Memory B cell (primary cell): ENCODE measurements around the gene SLC37A4.
A peak's percentile ranks its signal among the peaks of the same experiment; 100 is the strongest.

Experiments used
- ATAC-seq: fragments of 150-1000 bp; cut with Tn5 transposase; 2 replicates; pipeline ENCODE4 v1.10.0; 2021; ENCODE audit warnings: low read depth, mild to moderate bottlenecking, moderate library complexity
- DNase-seq, 2 donors: peaks; one replicate each; pipeline ENCODE4 v3.0.0; 2022; ENCODE audit warnings: low spot score in 2 of 2
- H3K27ac Mint-ChIP-seq: one replicate; pipeline ENCODE4 v1.8.0; 2022; ENCODE audit warnings: mild to moderate bottlenecking, moderate library complexity, mixed read lengths
- H3K27me3 Mint-ChIP-seq: one replicate; pipeline ENCODE4 v1.8.0; 2022; ENCODE audit warnings: mixed read lengths
- H3K36me3 Mint-ChIP-seq: one replicate; pipeline ENCODE4 v1.8.0; 2022; ENCODE audit warnings: mild to moderate bottlenecking, mixed read lengths
- H3K4me1 Mint-ChIP-seq: one replicate; pipeline ENCODE4 v1.8.0; 2022; ENCODE audit warnings: mixed read lengths
- H3K4me3 Mint-ChIP-seq: one replicate; pipeline ENCODE4 v1.8.0; 2022; ENCODE audit warnings: mild to moderate bottlenecking, moderate library complexity, mixed read lengths
- H3K9me3 Mint-ChIP-seq: one replicate; pipeline ENCODE4 v1.8.0; 2022; ENCODE audit warnings: mixed read lengths

The SLC37A4 gene

GRCh38 chr11:119030029-119030328, 698 bp downstream of the SLC37A4 start:
- DNase-seq (no peak), ATAC-seq (no peak)
- no peaks in the 10 kb centered on the region for H3K27me3 Mint-ChIP-seq
- peak overlapping the region; percentile 85 for H3K4me3 Mint-ChIP-seq
- peak overlapping the region; percentile 14 for H3K27ac Mint-ChIP-seq
- peaks cover 17% of the 10 kb centered on the region for H3K4me1 Mint-ChIP-seq
- H3K9me3 Mint-ChIP-seq, result no peaks in the 10 kb centered on the region
- peaks cover 11% of the 10 kb centered on the region for H3K36me3 Mint-ChIP-seq

DNA sequence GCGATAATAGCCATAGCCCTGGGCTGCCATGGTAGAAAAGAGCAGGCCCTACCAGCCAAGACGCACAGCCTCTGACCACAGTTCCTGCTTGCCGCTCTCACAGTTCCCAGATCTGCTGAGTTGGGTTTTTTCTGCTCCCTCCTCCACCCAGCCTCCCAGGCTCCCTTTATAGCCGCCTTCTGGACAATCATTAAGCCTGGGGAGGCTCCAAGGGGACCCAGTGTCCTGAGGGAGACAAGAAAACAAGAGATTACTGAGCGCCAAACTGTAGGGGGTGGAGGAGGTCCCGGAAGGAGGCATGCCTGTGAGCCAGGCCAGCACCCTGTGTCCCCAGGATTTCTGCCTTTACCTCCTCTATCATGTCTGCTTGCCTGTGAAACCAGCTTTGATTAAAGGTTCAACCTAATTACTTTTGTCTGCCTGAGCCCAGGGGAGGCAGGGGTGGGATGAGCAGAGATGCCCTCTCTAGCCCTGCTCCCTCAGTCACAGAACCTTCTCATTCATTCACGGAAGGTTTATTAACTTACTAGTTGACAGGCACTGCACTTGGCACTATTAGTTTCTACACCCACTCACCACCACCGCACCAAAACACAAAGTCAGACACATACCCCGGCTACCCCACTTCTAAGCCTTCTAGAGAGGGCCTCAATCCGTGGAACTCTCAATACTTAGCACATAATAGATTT, 1.2 kb downstream of the SLC37A4 start:
- Mint-ChIP-seq H3K4me3 (peak overlapping the region; percentile 85), H3K36me3 (peaks cover 14% of the 10 kb centered on the region), H3K27me3 (no peaks in the 10 kb centered on the region), H3K4me1 (peaks cover 17% of the 10 kb centered on the region), H3K27ac (peak overlapping the region; percentile 14), H3K9me3 (no peaks in the 10 kb centered on the region)
- ATAC-seq (no peak), DNase-seq (no peak)

DNA sequence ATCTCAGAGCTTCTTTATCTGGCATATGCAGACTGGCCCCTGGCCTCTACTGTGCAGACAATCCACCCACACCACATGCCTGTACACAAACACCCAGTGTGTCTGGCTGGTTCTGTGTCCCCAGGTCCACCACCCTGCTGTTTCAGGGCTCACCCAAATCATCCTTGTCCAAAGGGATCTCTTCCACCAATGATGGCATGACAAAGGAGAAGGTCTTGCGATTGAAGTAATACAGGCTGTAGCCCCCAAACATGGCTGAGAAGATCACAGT, 1.7 kb downstream of the SLC37A4 start:
- Mint-ChIP-seq H3K4me1 (peaks cover 17% of the 10 kb centered on the region), H3K9me3 (no peaks in the 10 kb centered on the region), H3K27ac (no peak overlapping the region), H3K27me3 (no peaks in the 10 kb centered on the region), H3K36me3 (peaks cover 16% of the 10 kb centered on the region), H3K4me3 (peak overlapping the region; percentile 49)
- ATAC-seq, result no peak
- no peak for DNase-seq

GRCh38 chr11:119028346-119029068, 2.2 kb downstream of the SLC37A4 start:
- ATAC-seq, result no peak
- H3K4me3 Mint-ChIP-seq, result no peak overlapping the region
- peak overlapping the region; percentile 45 for H3K27ac Mint-ChIP-seq
- H3K4me1 Mint-ChIP-seq, result peaks cover 18% of the 10 kb centered on the region
- DNase-seq, result no peak
- H3K9me3 Mint-ChIP-seq, result no peaks in the 10 kb centered on the region
- H3K36me3 Mint-ChIP-seq, result peaks cover 17% of the 10 kb centered on the region
- no peaks in the 10 kb centered on the region for H3K27me3 Mint-ChIP-seq

DNA sequence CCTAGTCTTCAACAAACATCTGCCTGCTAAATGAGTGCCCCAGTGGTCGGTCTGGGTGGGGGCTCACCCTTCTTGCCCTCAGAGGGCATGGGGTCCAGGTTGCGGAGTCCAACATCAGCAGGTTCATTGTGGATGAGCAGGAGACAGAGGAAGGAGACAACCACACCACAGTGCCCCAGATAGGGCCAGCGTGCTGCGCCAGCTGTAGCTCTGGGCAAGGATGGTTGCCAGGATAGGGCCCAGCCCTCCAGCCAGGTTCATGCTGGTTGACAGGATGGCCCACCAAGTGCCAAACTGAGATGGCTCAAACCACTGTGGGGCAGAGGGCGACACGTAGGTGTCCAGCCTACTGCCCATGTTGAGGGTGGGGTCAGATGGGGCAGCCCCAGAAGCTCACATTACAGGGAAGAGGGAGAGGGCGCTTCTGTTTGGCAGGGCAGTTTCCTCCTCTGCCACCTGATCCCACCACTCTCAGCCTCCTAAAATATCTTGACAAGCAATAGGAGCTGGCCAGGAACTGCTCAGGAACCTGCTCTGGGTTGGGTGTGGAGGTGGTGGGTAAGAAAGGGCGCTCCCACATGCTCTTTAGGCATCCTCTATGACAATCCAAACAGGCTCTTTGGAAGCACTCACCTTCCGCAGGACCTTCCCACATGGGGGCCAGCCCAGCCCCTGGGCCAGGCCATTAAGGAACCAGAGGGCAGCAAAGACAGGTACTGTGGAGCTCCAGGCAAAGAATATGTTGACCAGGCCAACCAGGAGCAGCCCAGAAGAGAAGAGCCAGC, 2.9 kb downstream of the SLC37A4 start:
- no peak overlapping the region for H3K4me3 Mint-ChIP-seq

GRCh38 chr11:119026970-119027369, 3.7 kb downstream of the SLC37A4 start:
- Mint-ChIP-seq H3K27ac (no peak overlapping the region), H3K4me1 (peaks cover 20% of the 10 kb centered on the region), H3K27me3 (no peaks in the 10 kb centered on the region), H3K9me3 (no peaks in the 10 kb centered on the region), H3K4me3 (no peak overlapping the region), H3K36me3 (peaks cover 21% of the 10 kb centered on the region)
- ATAC-seq (no peak), DNase-seq (no peak)

More for the DNA sequence above, 2.9 kb downstream of the SLC37A4 start:
- H3K27ac Mint-ChIP-seq, result no peak overlapping the region
- DNase-seq (no peak), ATAC-seq (no peak)
- no peaks in the 10 kb centered on the region for H3K9me3 Mint-ChIP-seq
- H3K4me1 Mint-ChIP-seq, result peaks cover 20% of the 10 kb centered on the region
- no peaks in the 10 kb centered on the region for H3K27me3 Mint-ChIP-seq
- H3K36me3 Mint-ChIP-seq, result peaks cover 21% of the 10 kb centered on the region

DNA sequence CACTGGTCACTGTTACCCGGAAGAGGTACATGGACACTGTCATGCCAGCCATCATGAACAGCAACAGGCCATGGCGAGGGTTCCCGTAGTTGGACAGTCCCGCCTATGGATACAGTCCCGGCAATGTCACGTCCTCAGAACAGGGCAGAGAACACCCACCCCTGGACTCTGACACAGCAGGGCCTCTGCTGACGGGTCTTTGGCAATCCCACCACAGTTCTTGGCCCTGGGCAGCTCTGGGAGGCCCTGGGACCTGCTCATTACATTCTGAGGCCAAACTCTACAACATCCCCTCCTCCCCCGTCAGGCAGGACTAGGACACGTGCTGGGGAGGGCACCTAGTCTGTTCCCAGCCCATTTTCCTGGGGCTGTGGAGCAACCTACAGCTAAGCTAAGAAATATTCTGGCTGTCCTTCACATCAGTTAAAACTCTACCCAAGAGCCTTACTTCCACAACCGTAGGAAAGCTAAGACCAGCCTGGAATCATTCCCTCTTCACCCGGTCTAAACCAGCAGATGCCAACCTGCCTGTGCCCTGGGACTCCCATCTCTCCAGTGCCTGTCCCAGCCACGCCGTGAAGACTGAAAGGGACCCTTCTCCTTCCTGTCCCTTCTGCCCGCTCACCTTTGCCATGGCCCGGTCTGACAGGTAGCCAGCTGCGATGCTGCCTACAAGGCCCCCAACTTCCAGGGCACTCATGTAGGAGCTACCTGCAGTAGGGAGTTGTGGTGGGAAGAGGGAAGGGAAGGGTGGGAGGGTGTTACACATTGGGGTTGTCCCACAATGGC, 4.5 kb downstream of the SLC37A4 start:
- no peaks in the 10 kb centered on the region for H3K9me3 Mint-ChIP-seq
- peak overlapping the region; percentile 60 for H3K27ac Mint-ChIP-seq
- peaks cover 23% of the 10 kb centered on the region for H3K36me3 Mint-ChIP-seq
- no peak overlapping the region for H3K4me3 Mint-ChIP-seq
- H3K4me1 Mint-ChIP-seq, result peaks cover 20% of the 10 kb centered on the region
- no peak for ATAC-seq
- no peak for DNase-seq
- no peaks in the 10 kb centered on the region for H3K27me3 Mint-ChIP-seq

GRCh38 chr11:119025541-119025940, 5.1 kb downstream of the SLC37A4 start:
- Mint-ChIP-seq H3K27ac (peak overlapping the region; percentile 60), H3K4me1 (peaks cover 20% of the 10 kb centered on the region), H3K9me3 (no peaks in the 10 kb centered on the region), H3K27me3 (no peaks in the 10 kb centered on the region), H3K36me3 (peaks cover 23% of the 10 kb centered on the region), H3K4me3 (no peak overlapping the region)
- ATAC-seq (no peak), DNase-seq (no peak)

DNA sequence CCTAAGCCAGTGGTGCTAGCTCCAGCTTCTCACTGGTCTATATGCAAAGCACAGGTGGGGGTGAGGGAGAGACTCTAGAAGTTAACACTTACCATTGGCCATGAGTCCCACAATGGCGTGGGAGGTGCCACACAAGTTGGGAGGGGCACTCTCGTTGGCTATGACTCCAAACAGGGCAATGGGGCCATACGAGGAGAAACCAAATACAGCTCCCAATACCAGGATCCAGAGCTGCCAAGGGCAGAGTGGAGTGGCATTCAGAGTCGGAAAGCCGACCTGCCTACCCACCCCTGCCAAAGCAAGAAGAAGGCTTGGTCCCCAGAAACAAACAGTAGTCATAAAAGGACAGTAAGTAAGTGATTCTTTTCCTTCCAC, 5.6 kb downstream of the SLC37A4 start:
- peak overlapping the region; percentile 60 for H3K27ac Mint-ChIP-seq
- H3K27me3 Mint-ChIP-seq, result no peaks in the 10 kb centered on the region
- no peaks in the 10 kb centered on the region for H3K9me3 Mint-ChIP-seq
- peaks cover 21% of the 10 kb centered on the region for H3K4me1 Mint-ChIP-seq
- DNase-seq (no peak), ATAC-seq (no peak)
- no peak overlapping the region for H3K4me3 Mint-ChIP-seq
- peaks cover 24% of the 10 kb centered on the region for H3K36me3 Mint-ChIP-seq

DNA sequence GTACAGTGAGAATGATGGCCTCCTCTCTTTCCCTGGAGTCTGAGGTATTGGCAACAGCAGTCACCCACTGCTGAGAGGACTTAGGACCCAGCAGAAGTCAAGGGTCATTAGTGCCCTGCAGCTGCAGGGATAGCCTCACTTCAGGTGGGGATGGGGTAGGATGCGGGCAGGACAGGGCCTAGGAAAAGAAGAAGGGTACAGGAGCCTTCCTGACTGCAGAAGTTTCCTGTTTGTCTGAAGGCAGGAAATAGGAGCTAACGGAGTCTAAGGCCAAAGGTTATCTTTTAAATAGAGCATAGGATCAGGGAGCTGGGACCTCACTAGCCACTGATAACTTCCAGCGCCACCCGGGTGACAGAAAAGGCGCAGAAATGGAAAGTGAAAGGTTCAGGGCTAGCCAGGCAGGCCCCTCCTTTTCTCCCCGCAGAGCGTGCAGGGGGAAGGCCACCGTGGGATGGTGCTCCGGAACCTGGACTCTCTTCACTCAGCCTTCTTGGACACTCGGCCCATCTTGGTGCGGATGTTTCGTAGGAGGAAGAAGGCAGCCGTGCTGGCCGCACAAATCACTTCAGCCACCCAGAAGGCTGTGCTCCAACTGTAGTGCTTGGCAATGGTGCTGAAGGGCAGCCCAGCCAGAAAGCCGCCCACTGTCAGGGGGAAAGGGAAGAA, 6.1 kb downstream of the SLC37A4 start:
- peaks cover 25% of the 10 kb centered on the region for H3K36me3 Mint-ChIP-seq
- H3K4me3 Mint-ChIP-seq, result no peak overlapping the region
- H3K4me1 Mint-ChIP-seq, result peaks cover 19% of the 10 kb centered on the region

GRCh38 chr11:119023741-119024140, 6.9 kb downstream of the SLC37A4 start:
- H3K36me3 Mint-ChIP-seq, result peaks cover 22% of the 10 kb centered on the region
- ATAC-seq, result no peak
- H3K4me1 Mint-ChIP-seq, result peaks cover 10% of the 10 kb centered on the region
- no peak for DNase-seq
- no peak overlapping the region for H3K4me3 Mint-ChIP-seq
- no peaks in the 10 kb centered on the region for H3K27me3 Mint-ChIP-seq
- H3K9me3 Mint-ChIP-seq, result no peaks in the 10 kb centered on the region
- H3K27ac Mint-ChIP-seq, result peak overlapping the region; percentile 3

More for the DNA sequence above, 6.1 kb downstream of the SLC37A4 start:
- ATAC-seq, result no peak
- no peaks in the 10 kb centered on the region for H3K9me3 Mint-ChIP-seq
- no peak for DNase-seq
- H3K27me3 Mint-ChIP-seq, result no peaks in the 10 kb centered on the region
- peak overlapping the region; percentile 60 for H3K27ac Mint-ChIP-seq

DNA sequence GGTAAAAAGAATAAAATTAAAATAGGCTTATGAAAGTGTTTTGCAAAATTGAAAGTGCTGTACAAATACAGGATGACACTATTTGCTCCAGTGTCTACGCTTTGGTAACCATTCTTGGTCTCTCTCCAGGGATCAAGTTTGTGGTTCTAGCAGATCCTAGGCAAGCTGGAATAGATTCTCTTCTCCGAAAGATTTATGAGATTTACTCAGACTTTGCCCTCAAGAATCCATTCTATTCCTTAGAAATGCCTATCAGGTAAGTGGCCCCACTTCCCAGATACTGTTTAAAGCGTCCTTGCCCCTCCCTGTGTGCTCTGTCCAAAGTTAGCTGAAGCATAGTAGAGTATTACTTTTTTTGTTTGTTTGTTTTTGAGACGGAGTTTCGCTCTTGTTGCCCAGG, 9.0 kb downstream of the SLC37A4 start:
- no peaks in the 10 kb centered on the region for H3K9me3 Mint-ChIP-seq
- H3K4me3 Mint-ChIP-seq, result no peak overlapping the region
- peaks cover 7% of the 10 kb centered on the region for H3K4me1 Mint-ChIP-seq
- H3K27me3 Mint-ChIP-seq, result no peaks in the 10 kb centered on the region
- DNase-seq (no peak), ATAC-seq (no peak)
- no peak overlapping the region for H3K27ac Mint-ChIP-seq
- peaks cover 23% of the 10 kb centered on the region for H3K36me3 Mint-ChIP-seq

- Mint-ChIP-seq H3K27ac (peak overlapping the region; percentile 100), H3K36me3 (peaks cover 25% of the 10 kb centered on the region), H3K4me3 (peak overlapping the region; percentile 99), H3K27me3 (no peaks in the 10 kb centered on the region), H3K4me1 (peaks cover 13% of the 10 kb centered on the region), H3K9me3 (no peaks in the 10 kb centered on the region)
- no peak for ATAC-seq
- no peak for DNase-seq
Measured at GRCh38 chr11:119019996-119020395, 10.7 kb downstream of the SLC37A4 start.
